Stimulated activated naive CD8-positive, alpha-beta T cell treated with anti-CD3 and anti-CD28 coated beads, Interleukin-15, amount 100 ng/mL, for 72 hours (primary cell): Measurements from ENCODE around the gene PCDHAC2.
A peak's percentile ranks its signal among the peaks of the same experiment; 100 is the strongest.

ENCODE experiments used
- ATAC-seq: fragments of 150-1000 bp; cut with Tn5 transposase; 2 replicates; pipeline ENCODE4 v1.10.0; 2021; ENCODE audit warnings: mild to moderate bottlenecking, moderate library complexity
- DNase-seq, 2 donors: peaks; one replicate each; pipeline ENCODE4 v3.0.0; 2021 to 2022
- H3K27ac Mint-ChIP-seq, 2 donors: one replicate each; pipeline ENCODE4 v1.8.0; 2022; ENCODE audit warnings: mild to moderate bottlenecking in 2 of 2, mixed read lengths in 2 of 2, moderate library complexity in 2 of 2
- H3K27me3 Mint-ChIP-seq: one replicate; pipeline ENCODE4 v1.8.0; 2022; ENCODE audit warnings: mixed read lengths
- H3K4me1 Mint-ChIP-seq: one replicate; pipeline ENCODE4 v1.8.0; 2022; ENCODE audit warnings: mild to moderate bottlenecking, mixed read lengths
- H3K4me3 Mint-ChIP-seq, 2 donors: one replicate each; pipeline ENCODE4 v1.8.0; 2022; ENCODE audit warnings: mild to moderate bottlenecking in 2 of 2, mixed read lengths in 2 of 2, moderate library complexity in 1 of 2
- H3K9me3 Mint-ChIP-seq, 2 donors: one replicate each; pipeline ENCODE4 v1.8.0; 2022; ENCODE audit warnings: mixed read lengths in 2 of 2

PCDHAC2 gene

DNA sequence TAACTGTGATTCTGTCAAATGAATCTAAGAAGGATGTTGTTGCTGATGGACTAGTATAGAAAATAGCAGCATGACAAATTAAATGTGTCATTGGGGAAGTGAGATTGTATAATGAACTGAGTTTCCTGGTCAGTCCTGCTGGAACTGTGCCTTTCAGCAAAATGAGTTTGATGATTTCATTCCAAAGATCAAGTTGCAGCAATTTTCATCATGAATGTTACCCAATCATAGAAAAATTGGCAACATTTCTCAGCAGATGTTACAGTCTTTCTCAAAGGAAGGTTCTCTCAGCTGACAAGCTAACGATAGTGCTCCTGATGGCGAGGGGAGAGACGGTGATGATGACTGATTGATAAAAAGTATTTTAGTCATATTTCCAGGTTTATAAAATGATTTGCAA lies 10.7 kb downstream of the PCDHAC2 start:
- no peak overlapping the region for H3K4me3 Mint-ChIP-seq
- H3K4me1 Mint-ChIP-seq, result no peaks in the 10 kb centered on the region
- DNase-seq, result no peak
- H3K9me3 Mint-ChIP-seq, result no peaks in the 10 kb centered on the region
- ATAC-seq, result no peak
- peaks cover 3% of the 10 kb centered on the region for H3K27me3 Mint-ChIP-seq
- no peak overlapping the region for H3K27ac Mint-ChIP-seq

DNA sequence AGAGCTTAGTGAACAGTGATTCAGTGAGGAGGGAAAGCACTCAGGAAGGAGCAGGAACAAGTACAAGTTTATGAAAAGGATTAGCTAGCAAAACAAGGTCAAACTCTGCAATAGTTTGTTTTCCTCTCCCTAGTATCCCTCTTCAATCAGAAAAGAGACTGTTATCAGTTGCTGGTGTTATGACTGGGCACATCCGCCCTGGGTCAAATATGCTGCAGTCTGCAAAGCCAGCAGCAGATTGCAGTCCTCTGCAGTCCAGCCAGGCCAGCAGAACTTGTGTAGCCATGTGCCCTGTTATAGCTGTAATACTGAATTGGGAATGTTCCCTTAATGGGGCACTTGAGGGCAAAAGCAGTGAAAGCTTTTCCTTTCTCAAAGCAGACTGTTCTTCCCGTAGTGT lies 12.0 kb downstream of the PCDHAC2 start:
- no peaks in the 10 kb centered on the region for H3K4me1 Mint-ChIP-seq
- no peak overlapping the region for H3K4me3 Mint-ChIP-seq
- ATAC-seq (no peak), DNase-seq (no peak)
- peaks cover 0 to 7% of the 10 kb centered on the region in 2 donors for H3K9me3 Mint-ChIP-seq
- H3K27ac Mint-ChIP-seq, result no peak overlapping the region
- peaks cover 14% of the 10 kb centered on the region for H3K27me3 Mint-ChIP-seq

DNA sequence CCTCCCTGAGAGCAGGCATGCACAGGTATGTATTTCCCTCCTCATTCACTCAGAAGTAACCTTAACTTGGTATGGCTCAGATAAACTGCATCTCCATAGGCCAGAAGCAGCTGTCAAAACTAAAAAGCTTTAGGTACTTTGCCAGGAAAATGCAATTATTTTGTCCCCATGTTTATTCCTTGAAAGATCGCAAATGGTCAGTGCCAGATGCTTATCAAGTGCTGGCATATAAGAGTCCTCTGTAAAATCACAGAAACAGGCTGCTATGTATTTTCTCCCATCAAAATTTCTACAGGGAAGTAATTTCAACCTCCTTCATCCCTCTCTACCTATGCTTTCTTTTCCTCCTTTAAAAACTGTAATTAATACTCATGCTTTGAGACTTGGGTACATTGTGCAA lies 12.7 kb downstream of the PCDHAC2 start:
- H3K27ac Mint-ChIP-seq, result no peak overlapping the region
- ATAC-seq (no peak), DNase-seq (no peak)
- H3K9me3 Mint-ChIP-seq, result peaks cover 0 to 7% of the 10 kb centered on the region in 2 donors
- no peak overlapping the region for H3K4me3 Mint-ChIP-seq
- H3K4me1 Mint-ChIP-seq, result no peaks in the 10 kb centered on the region
- peaks cover 14% of the 10 kb centered on the region for H3K27me3 Mint-ChIP-seq

DNA sequence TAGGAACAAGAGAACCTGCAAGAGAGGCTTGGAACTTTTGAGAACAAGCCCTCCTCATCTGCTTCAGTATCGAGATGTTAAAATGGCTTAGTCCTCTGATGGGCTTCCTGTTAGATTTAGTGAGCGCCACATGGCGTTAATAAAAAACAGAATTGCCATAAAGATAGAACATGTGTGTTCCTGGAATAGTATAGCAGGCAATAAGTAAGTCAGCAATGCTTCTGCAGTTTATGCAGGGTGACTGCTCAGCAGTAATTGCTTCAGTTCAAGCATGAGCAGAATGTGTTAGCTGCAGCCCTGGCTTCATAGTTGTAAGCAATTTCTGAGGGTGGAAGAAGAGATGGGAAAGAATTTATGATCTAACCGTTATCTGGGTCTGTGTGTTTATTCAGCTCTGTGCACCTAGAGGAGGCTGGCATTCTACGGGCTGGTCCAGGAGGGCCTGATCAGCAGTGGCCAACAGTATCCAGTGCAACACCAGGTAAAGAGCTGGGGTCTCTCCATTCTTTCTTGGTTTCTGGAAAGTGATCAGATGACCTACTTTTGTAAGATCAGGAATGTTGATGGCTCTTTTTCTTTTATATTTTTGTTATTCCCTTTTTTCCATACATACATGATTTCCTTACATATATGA lies 15.9 kb downstream of the PCDHAC2 start:
- Mint-ChIP-seq H3K27me3 (peaks cover 14% of the 10 kb centered on the region), H3K4me3 (no peak overlapping the region), H3K27ac (no peak overlapping the region), H3K4me1 (no peaks in the 10 kb centered on the region), H3K9me3 (peaks cover 0 to 7% of the 10 kb centered on the region in 2 donors)
- no peak for ATAC-seq
- no peak for DNase-seq

DNA sequence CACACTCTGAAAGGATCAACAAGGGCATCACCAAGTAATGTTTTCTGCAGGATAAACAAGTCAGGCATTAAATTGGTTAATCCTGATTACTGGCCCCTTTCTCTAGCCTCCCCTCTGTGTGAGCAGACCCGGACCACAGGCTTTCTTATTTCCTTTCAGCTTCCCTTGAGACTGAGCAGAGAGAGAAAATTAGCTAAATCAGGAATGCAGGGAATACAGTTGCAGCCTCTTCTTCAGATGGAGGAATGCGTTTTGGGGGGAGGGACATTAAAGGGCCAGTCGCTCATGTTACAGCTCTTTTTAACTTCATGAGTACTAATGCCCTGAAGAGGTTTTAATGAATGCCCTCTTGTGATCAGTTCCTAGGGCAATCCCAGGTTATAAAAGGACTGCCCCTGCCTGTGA lies 19.8 kb downstream of the PCDHAC2 start:
- H3K4me1 Mint-ChIP-seq, result no peaks in the 10 kb centered on the region
- no peak overlapping the region for H3K27ac Mint-ChIP-seq
- ATAC-seq, result no peak
- H3K9me3 Mint-ChIP-seq, result peaks cover 0 to 7% of the 10 kb centered on the region in 2 donors
- H3K27me3 Mint-ChIP-seq, result peaks cover 14% of the 10 kb centered on the region
- no peak for DNase-seq
- H3K4me3 Mint-ChIP-seq, result no peak overlapping the region

DNA sequence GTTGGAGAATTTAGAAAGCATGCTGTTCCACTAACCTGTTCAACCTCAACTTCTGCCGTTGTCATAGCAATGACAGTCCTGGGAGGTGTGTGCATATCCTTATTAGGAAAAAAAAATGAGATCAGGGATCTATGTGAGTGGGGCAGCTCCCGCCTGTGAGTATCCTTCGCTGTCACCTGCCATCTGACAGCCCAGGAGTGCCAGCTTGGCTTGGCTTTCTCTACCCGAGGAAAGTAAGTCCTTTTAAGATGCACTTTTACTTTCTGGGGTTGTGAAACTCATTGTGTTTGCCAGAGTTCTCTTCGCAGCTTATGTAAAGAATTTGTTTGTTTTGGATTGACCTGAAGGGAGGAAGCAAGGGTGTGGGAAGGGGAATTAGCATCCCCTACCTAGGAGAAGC lies 21.8 kb downstream of the PCDHAC2 start:
- H3K9me3 Mint-ChIP-seq, result peaks cover 0 to 4% of the 10 kb centered on the region in 2 donors
- no peak overlapping the region for H3K4me3 Mint-ChIP-seq
- peaks cover under 1% of the 10 kb centered on the region for H3K27me3 Mint-ChIP-seq
- ATAC-seq, result no peak
- no peaks in the 10 kb centered on the region for H3K4me1 Mint-ChIP-seq
- no peak for DNase-seq
- H3K27ac Mint-ChIP-seq, result no peak overlapping the region

DNA sequence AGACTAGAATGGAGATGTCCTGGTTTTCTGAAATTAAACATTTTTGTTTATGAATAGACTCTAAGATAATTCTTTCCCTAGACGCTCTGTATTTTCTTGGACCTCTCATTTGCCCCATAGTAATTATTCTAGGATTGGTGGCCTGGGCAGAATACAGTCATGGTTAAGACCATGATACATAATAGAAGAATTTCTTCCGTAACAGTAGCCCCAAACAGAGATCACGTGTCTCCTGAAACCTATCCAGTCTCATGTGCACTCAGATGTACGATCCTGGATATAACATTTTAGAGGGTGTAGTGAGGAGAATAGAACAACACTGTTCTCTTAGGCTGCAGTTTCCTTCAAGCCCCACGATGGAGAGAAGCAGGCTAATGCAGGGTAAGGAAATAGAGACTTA lies 22.3 kb downstream of the PCDHAC2 start:
- Mint-ChIP-seq H3K27me3 (no peaks in the 10 kb centered on the region), H3K4me3 (no peak overlapping the region), H3K4me1 (no peaks in the 10 kb centered on the region), H3K9me3 (peaks cover 0 to 4% of the 10 kb centered on the region in 2 donors), H3K27ac (no peak overlapping the region)
- DNase-seq (no peak), ATAC-seq (no peak)

DNA sequence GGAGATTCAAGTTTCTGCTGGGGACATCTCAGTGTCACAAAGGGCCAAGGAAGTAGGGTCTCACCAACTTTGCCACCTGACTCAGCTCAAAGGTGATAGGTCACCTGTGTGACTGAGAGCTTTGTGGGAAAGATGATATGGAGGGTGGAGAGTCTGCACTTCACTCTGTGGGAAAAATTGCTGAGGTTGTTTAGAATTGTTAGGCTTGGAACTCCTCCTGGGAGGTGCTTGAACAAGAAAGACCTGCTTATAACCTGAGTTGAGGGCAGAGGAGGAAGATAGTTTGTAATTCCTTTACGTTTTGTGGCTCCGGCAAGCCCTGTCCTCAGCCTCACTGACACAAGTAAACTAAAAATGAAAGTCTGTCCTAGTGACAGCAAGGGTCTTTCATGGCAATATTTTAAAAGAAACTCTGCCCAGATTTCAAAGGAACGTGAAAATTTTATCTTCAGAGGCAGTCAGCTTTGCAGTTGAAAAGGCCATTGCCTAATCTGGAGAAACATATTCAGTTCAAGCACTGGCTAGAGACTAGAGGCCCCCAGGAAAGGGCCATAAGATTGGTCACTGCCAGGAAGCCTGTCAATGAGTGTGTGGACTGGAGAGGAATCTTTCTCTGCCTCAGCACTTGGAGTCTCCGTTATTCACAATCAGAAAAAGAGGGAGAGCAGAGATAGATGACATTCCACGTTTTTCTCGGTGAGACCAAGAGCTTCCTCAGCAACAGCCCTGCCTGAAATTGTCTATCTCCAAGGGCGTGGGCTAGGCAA lies 23.2 kb downstream of the PCDHAC2 start:
- Mint-ChIP-seq H3K4me1 (no peaks in the 10 kb centered on the region), H3K27me3 (no peaks in the 10 kb centered on the region)
- ATAC-seq, result no peak

DNA sequence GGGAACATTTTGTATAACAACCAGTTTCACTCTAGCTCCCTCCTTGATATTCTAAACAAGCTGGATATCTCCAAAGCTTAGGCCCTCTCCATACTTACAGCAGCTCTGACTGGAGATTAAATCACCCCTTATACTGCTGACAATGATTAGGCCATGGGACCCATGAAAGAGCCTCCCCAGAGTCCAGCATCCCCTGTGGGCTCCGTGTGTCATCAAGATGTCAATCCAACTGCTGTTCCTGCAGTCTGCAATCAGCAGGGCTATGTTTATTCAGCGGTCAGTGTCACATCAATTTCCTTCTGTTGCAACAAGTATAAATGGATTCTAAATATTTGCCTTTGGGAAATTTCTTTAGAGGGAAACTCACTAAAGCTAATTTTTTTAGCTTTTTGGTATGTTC lies 26.6 kb downstream of the PCDHAC2 start:
- DNase-seq, result no peak
- no peak for ATAC-seq
- Mint-ChIP-seq H3K27ac (no peak overlapping the region), H3K9me3 (peaks cover 0 to 4% of the 10 kb centered on the region in 2 donors), H3K27me3 (no peaks in the 10 kb centered on the region), H3K4me3 (no peak overlapping the region), H3K4me1 (no peaks in the 10 kb centered on the region)

More for the DNA sequence above, 23.2 kb downstream of the PCDHAC2 start:
- Mint-ChIP-seq H3K9me3 (peaks cover 0 to 4% of the 10 kb centered on the region in 2 donors), H3K4me3 (no peak overlapping the region), H3K27ac (no peak overlapping the region)
- no peak for DNase-seq

DNA sequence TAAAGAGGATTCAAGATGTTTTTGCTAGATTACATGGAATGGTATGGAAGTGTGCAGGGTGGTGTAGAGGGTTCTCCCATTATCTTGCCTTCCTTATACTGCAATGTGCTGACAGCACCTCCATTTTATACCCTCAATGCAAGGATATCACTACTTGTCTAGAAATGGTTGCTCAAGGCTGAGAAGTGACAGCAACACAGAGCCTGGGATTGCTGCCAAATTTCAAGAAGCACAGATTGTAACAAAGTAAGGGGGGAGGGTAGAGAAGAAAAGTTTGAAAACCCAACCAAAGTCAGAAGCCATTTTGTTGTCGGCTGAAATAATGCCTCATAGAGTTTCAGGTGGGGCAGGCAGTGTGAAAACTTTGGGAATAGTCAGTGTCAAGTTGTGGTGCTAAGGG lies 29.8 kb downstream of the PCDHAC2 start:
- Mint-ChIP-seq H3K9me3 (peaks cover 0 to 4% of the 10 kb centered on the region in 2 donors), H3K4me1 (no peaks in the 10 kb centered on the region), H3K4me3 (no peak overlapping the region), H3K27ac (no peak overlapping the region), H3K27me3 (peaks cover 8% of the 10 kb centered on the region)
- ATAC-seq (no peak), DNase-seq (no peak)

DNA sequence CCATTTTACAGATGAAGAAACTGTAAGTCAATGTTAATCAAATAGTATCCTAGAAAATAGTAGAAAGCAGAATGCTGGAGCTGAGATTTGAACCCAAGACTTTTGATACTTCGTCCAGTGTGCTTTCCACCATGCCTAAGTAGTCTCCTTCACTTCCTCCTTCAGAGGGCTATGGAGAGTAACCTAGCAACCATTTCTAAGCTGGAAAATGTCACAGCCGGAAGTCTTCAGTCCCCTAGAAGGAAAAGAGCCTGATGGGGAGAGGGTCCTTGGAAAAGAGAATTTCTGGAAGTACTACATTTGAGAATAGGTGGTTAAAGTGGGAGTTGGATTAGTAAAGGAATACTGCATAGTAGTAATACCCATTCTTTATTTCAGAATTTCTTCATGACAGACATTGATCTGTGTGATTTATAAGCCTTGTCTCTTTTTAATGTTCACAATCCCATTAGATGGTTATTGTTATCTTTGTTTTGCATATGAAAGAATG lies 32.7 kb downstream of the PCDHAC2 start:
- no peak for DNase-seq
- Mint-ChIP-seq H3K4me1 (peaks cover 9% of the 10 kb centered on the region), H3K27ac (no peak overlapping the region), H3K4me3 (no peak overlapping the region), H3K27me3 (peaks cover 32% of the 10 kb centered on the region), H3K9me3 (no peaks in the 10 kb centered on the region)
- no peak for ATAC-seq

DNA sequence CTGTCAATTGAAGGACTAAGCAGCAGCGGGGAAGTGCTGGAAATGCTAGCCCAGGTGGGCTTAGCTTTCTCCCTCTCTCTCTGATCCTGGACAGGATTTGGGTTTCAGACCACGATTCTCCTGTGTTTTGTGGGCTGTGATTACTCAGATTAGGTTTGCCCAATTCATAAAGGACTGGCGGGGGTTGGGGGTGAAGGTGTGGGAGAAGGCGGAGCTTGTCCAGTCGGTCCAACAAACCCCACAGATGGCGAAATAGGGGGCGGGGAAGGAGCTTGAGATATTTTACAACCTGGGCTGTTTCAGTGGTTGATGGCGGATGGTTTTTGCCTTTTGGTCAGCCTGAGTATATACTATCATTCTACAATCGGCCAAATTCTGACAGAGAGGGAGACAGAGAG lies 35.2 kb downstream of the PCDHAC2 start:
- no peak for ATAC-seq

DNA sequence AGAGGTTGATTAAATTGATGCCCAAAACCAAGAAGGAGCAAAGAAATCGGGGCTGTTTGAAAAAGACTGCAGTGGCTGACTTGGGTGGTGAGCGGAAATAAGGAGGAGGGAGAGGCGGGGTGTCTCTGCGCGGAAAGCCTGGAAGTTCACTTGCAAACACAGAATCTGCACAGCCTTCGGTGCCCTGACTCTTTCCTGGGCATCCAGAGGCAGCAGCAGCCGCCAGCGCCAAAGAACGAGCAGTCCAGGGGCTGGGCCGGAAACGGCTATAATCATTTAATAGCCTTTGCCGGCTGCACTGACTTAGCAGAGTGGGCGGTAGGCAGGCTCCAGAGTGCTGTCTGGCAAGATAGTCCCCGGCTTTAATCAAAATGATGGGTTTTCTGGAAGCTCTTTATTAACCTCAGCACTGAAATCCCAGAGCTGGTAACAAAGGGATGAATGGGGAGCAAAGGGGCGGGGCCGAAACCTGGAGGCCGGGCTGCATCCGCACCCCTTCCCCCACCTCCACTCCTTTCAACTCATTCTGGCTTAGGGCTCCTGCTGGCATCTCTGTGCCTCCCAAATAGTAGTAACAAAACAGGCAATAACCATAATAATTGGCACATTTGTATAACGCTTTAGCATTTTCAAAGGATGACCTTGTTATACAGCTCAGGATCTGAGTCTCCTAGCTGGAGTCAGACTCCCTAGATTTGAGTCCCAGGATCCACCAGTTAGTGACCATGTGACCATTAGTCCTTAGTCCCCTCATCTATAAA lies 35.7 kb downstream of the PCDHAC2 start:
- ATAC-seq, result no peak
- Mint-ChIP-seq H3K4me3 (peak overlapping the region; percentile 41 to 53), H3K4me1 (peaks cover 9% of the 10 kb centered on the region), H3K27me3 (peaks cover 34% of the 10 kb centered on the region), H3K27ac (no peak overlapping the region), H3K9me3 (no peaks in the 10 kb centered on the region)
- no peak for DNase-seq

More for the DNA sequence above, 35.2 kb downstream of the PCDHAC2 start:
- Mint-ChIP-seq H3K27me3 (peaks cover 34% of the 10 kb centered on the region), H3K27ac (no peak overlapping the region), H3K4me3 (peak overlapping the region; percentile 41 to 53), H3K9me3 (no peaks in the 10 kb centered on the region), H3K4me1 (peaks cover 9% of the 10 kb centered on the region)
- DNase-seq, result no peak

DNA sequence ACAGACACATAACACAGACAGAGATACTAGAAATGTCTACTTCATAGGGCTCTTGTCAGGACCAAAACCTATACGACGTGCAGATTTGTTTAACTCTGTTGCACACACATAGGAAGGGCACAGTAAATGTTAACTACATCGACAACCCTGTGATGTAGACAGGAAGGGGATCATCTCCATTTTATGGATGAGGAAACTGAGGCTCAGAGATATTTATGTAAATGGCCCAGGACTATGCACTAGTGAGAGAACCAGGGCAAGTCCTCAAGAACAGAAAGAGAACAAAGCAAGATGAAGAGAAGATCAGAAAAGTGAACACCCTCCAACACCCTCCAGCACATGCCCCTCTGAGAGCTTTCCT lies 36.3 kb downstream of the PCDHAC2 start:
- ATAC-seq (no peak), DNase-seq (no peak)
- H3K27me3 Mint-ChIP-seq, result peaks cover 34% of the 10 kb centered on the region
- H3K27ac Mint-ChIP-seq, result no peak overlapping the region
- no peak overlapping the region for H3K4me3 Mint-ChIP-seq
- peaks cover 9% of the 10 kb centered on the region for H3K4me1 Mint-ChIP-seq
- H3K9me3 Mint-ChIP-seq, result no peaks in the 10 kb centered on the region

DNA sequence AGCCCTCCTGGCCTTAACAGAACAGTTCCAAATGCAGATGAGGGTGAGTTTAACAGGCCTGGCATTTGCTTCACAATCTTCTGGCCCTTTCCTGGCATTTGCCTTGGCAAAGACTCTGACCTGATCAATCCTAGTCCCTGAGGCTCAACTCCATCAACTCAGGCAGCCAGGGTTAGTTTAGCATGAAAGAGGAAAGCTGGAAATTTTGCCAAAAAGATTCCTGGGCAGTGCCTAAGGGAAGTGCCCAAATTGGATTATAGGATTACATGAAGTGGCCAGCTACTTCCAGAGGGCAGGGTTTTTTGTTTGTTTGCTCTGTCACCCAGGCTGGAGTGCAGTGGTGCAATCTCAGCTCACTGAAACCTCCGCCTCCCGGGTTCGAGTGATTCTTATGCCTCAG lies 36.8 kb downstream of the PCDHAC2 start:
- no peak for DNase-seq
- no peak for ATAC-seq
- H3K27ac Mint-ChIP-seq, result no peak overlapping the region
- H3K4me1 Mint-ChIP-seq, result peaks cover 9% of the 10 kb centered on the region
- H3K9me3 Mint-ChIP-seq, result no peaks in the 10 kb centered on the region
- H3K27me3 Mint-ChIP-seq, result peaks cover 34% of the 10 kb centered on the region
- no peak overlapping the region for H3K4me3 Mint-ChIP-seq
